OCI-LY1 (cell line): Measurements from ENCODE around the gene EMC8.

Source experiments
- H2AFZ ChIP-seq: fragments of 200-600 bp; sonication (generic), shearing (Covaris generic); 2 replicates; pipeline ENCODE4 v1.6.0; 2014; ENCODE audit warnings: antibody characterized with exemption, mild to moderate bottlenecking, low read length
- H3F3A ChIP-seq: fragments of 200-600 bp; sonication (generic), shearing (Covaris generic); 2 replicates; pipeline ENCODE4 v1.6.0; 2014; ENCODE audit warnings: mild to moderate bottlenecking, antibody characterized with exemption, low read length, moderate library complexity; ENCODE audit not compliant: insufficient read depth
- H3K27ac ChIP-seq: fragments of 200-600 bp; sonication (generic); 2 replicates; pipeline ENCODE4 v1.5.1; 2014; ENCODE audit warnings: low read length, mixed run types, mild to moderate bottlenecking, low read depth; ENCODE audit not compliant: poor library complexity, severe bottlenecking
- H3K27me3 ChIP-seq: fragments of 200-600 bp; sonication (generic); 2 replicates; pipeline ENCODE4 v1.6.0; 2014; ENCODE audit warnings: antibody characterized with exemption, mild to moderate bottlenecking, low read length, moderate library complexity; ENCODE audit not compliant: insufficient read depth
- H3K36me3 ChIP-seq: fragments of 200-600 bp; sonication (generic); 2 replicates; pipeline ENCODE4 v1.6.1; 2014; ENCODE audit warnings: mild to moderate bottlenecking, antibody characterized with exemption, low read length, moderate library complexity, mixed read lengths; ENCODE audit not compliant: insufficient read depth
- H3K4me1 ChIP-seq: fragments of 200-600 bp; sonication (generic); 2 replicates; pipeline ENCODE4 v1.5.1; 2014; ENCODE audit warnings: mild to moderate bottlenecking, low read length, moderate library complexity; ENCODE audit not compliant: insufficient read depth, severe bottlenecking
- H3K4me2 ChIP-seq: fragments of 200-600 bp; sonication (generic), shearing (Covaris generic); 2 replicates; pipeline ENCODE4 v1.6.1; 2014; ENCODE audit warnings: low read length
- H3K4me3 ChIP-seq: fragments of 200-600 bp; sonication (generic); 2 replicates; pipeline ENCODE4 v1.5.1; 2014; ENCODE audit warnings: low read length, low read depth, mild to moderate bottlenecking, mixed read lengths; ENCODE audit not compliant: poor library complexity, severe bottlenecking
- H3K79me2 ChIP-seq: fragments of 200-600 bp; shearing (Covaris generic); 2 replicates; pipeline ENCODE4 v1.6.1; 2016; ENCODE audit warnings: mixed run types, low read length, mixed read lengths; ENCODE audit not compliant: insufficient read depth
- H3K9ac ChIP-seq: fragments of 200-600 bp; sonication (generic), shearing (Covaris generic); 2 replicates; pipeline ENCODE4 v1.6.1; 2014; ENCODE audit warnings: mild to moderate bottlenecking, low read length, mixed read lengths
- H3K9me2 ChIP-seq: fragments of 200-600 bp; sonication (generic), shearing (Covaris generic); 2 replicates; pipeline ENCODE4 v1.6.1; 2014; ENCODE audit warnings: low read depth, mild to moderate bottlenecking, low read length, mixed read lengths
- H3K9me3 ChIP-seq: fragments of 200-600 bp; shearing (Covaris generic); 2 replicates; pipeline ENCODE4 v1.6.1; 2014; ENCODE audit warnings: low read length, mixed read lengths
- H4K20me1 ChIP-seq: fragments of 200-600 bp; sonication (generic), shearing (Covaris generic); 2 replicates; pipeline ENCODE4 v1.6.0; 2016; ENCODE audit warnings: mild to moderate bottlenecking, low read length; ENCODE audit not compliant: insufficient read depth
- CTCF ChIP-seq: fragments of 200-600 bp; sonication (generic), shearing (Covaris generic); IDR thresholded peaks from 2 replicates; pipeline ENCODE4 v1.5.1; 2017; ENCODE audit warnings: mild to moderate bottlenecking, antibody characterized with exemption, low read length, moderate library complexity, mixed read lengths
- EZH2 ChIP-seq: fragments of 200-600 bp; sonication (generic), shearing (Covaris generic); IDR thresholded peaks from 2 replicates; pipeline ENCODE4 v1.8.0; 2017; ENCODE audit warnings: borderline replicate concordance, mixed run types, mild to moderate bottlenecking, antibody characterized with exemption, low read length, moderate library complexity, mixed read lengths

EMC8 gene

DNA sequence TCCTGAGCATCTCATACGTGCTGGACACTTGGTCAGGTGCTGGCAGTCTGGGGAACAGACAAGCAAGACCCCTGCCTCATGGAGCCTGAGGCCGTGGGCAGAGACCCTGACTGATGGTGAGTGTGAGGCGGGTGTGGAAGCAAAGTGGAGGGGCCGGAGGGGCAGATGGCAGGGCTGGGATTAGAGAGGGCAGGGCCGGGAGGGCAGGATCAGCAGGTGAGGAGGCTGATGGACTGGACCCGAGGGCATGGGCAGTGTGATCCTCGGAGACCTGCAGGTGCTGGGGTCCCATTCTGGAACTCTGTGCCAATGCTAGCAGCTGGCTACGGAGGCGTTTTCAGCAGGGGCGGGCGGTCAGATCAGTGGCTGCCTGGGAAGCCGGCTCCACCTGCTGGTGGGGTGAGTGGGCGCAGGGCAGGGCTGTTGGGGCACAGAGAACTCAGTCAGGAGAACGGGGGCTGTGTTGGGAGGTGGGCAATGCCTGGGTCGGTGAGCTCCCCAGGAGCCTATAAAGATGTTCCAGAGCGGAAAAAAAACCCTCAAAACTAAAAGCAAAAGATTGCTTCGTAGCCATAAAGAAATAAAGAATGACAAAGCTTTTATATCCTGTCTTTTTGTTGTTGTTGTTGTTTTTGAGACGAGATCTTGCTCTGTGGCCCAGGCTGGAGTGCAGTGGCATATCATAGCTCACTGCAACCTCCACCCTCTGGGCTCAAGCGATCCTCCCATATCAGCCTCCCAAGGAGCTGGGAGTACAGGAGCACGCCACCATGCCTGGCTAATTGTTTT, 39.5 kb downstream of the EMC8 start:
- Histone ChIP-seq H3K36me3 (no peaks in the 10 kb centered on the region), H3K27ac (peak overlapping the region; percentile 56), H3K79me2 (no peaks in the 10 kb centered on the region), H3K9me3 (no peaks in the 10 kb centered on the region), H4K20me1 (no peaks in the 10 kb centered on the region), H3K9me2 (no peaks in the 10 kb centered on the region), H3K27me3 (no peaks in the 10 kb centered on the region), H3K4me1 (peaks cover 48% of the 10 kb centered on the region), H3K4me2 (peak overlapping the region; percentile 31; the same call in 1 of the 2 replicates), H3K9ac (no peak overlapping the region), H2AFZ (no peak overlapping the region), H3F3A (peaks cover 4% of the 10 kb centered on the region; the same call in 1 of the 2 replicates), H3K4me3 (no peak overlapping the region)
- TF ChIP-seq EZH2 (no peak), CTCF (peak; percentile 84)

DNA sequence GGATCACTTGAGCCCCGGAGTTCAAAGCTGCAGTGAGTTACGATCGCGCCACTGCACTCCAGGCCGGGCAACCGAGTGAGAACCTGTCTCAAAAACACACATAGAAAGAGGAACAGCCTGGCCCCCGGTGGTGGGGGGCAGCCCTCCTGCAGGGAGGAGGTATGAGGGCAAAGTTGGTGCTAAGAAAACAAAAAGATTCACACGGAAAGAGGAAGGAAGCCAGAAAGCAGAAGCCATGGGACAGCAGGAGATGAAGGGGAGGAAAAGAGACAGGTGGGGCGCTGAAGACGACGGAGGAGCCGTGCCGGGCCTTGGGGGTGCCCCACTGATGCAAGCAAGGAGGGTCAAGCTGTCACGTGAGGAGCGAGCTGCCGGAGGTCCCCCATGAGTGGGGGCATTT, 40.2 kb downstream of the EMC8 start:
- Histone ChIP-seq H3K9me2 (no peaks in the 10 kb centered on the region), H3K4me1 (peaks cover 55% of the 10 kb centered on the region), H2AFZ (no peak overlapping the region), H3K4me2 (peak overlapping the region; percentile 31; the same call in 1 of the 2 replicates), H3K79me2 (no peaks in the 10 kb centered on the region), H3K27me3 (no peaks in the 10 kb centered on the region), H3K27ac (peak overlapping the region; percentile 56), H3K4me3 (no peak overlapping the region), H3K36me3 (no peaks in the 10 kb centered on the region), H4K20me1 (no peaks in the 10 kb centered on the region), H3K9me3 (no peaks in the 10 kb centered on the region), H3F3A (peaks cover 4% of the 10 kb centered on the region; the same call in 1 of the 2 replicates), H3K9ac (no peak overlapping the region)
- TF ChIP-seq EZH2: no peak

DNA sequence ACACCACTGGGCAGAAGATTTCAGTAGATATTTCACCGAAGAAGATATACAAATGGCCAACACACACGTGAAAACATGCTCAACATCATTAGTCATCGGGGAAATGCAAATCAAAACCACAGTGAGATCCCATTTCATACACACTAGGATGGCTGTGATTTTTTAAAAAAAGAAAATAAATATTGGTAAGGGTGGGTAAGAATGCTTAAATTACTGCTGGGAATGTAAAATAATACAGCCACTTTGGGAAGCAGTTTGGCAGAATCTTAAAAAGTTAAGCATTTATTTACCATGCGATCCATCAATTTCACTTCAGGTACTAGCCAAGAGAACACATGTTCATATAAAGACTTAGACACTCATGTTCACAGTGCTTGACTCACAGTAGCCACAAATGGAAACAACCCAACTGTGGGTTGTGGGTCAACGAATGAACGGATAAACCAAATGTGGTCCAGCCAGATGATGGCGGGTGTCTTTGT, 42.0 kb downstream of the EMC8 start:
- no peak overlapping the region for H3K9ac ChIP-seq
- no peaks in the 10 kb centered on the region for H3K79me2 ChIP-seq
- H3K27ac ChIP-seq: peak overlapping the region; percentile 86
- H3K27me3 ChIP-seq: peaks cover 4% of the 10 kb centered on the region; the same call in 1 of the 2 replicates
- H4K20me1 ChIP-seq: no peaks in the 10 kb centered on the region
- no peaks in the 10 kb centered on the region for H3K9me3 ChIP-seq
- H3K36me3 ChIP-seq: no peaks in the 10 kb centered on the region
- H3K4me1 ChIP-seq: peaks cover 73% of the 10 kb centered on the region
- H2AFZ ChIP-seq: no peak overlapping the region
- H3K4me2 ChIP-seq: 0 out of 2 replicates have a peak overlapping the region, but pooled peaks have one; percentile 2
- TF ChIP-seq EZH2 (no peak), CTCF (no peak)
- no peaks in the 10 kb centered on the region for H3K9me2 ChIP-seq
- H3K4me3 ChIP-seq: no peak overlapping the region
- H3F3A ChIP-seq: peaks cover 4% of the 10 kb centered on the region; the same call in 1 of the 2 replicates
